H1 (cell line): ENCODE results near the gene LAMTOR5. TPM values are rescaled to one million over a fixed set of nuclear protein-coding genes. Genes with fewer than 3 reads are reported as not detected.

Experiments
- CBX8 ChIP-seq: fragments of 300-800, 300-1000 bp; sonication (generic); IDR thresholded peaks from 2 replicates; pipeline ENCODE4 v1.7.1; 2016; ENCODE audit warnings: low read depth, low read length, borderline replicate concordance
- CHD1 ChIP-seq: IDR thresholded peaks from 2 replicates; pipeline ENCODE4 v1.6.1; 2012; ENCODE audit warnings: low read depth, low read length, improper control_type of control experiment
- CHD7 ChIP-seq: fragments of 300-600 bp; sonication (generic); IDR thresholded peaks from 2 replicates; pipeline ENCODE4 v1.7.1; 2012; ENCODE audit warnings: low read length, moderate library complexity, mild to moderate bottlenecking, inconsistent platforms; ENCODE audit not compliant: insufficient replicate concordance
- GTF2F1 ChIP-seq: IDR thresholded peaks from 2 replicates; pipeline ENCODE4 v1.6.1; 2012; ENCODE audit warnings: low read depth, low read length, improper control_type of control experiment, borderline replicate concordance
- JUND ChIP-seq: IDR thresholded peaks from 2 replicates; pipeline ENCODE4 v1.6.1; 2011; ENCODE audit warnings: mild to moderate bottlenecking, improper control_type of control experiment, low read length
- POLR2A ChIP-seq, 2 experiments: IDR thresholded peaks; 1 replicate in 1 of 2; 2 replicates in 1 of 2; pipeline ENCODE4 v1.6.1; 2011; ENCODE audit warnings: low read depth in 2 of 2, low read length in 2 of 2, mild to moderate bottlenecking in 2 of 2; ENCODE audit errors: control extremely low read depth in 1 of 2
- RNF2 ChIP-seq: fragments of 200-900, 300-1000 bp; sonication (generic); IDR thresholded peaks from 2 replicates; pipeline ENCODE4 v1.7.1; 2016; ENCODE audit warnings: borderline replicate concordance, low read depth, mild to moderate bottlenecking, antibody characterized with exemption, low read length; ENCODE audit not compliant: poor library complexity, severe bottlenecking; ENCODE audit errors: missing control alignments
- RXRA ChIP-seq: IDR thresholded peaks from 2 replicates; pipeline ENCODE4 v1.6.1; 2011; ENCODE audit warnings: low read depth, mild to moderate bottlenecking, low read length, moderate library complexity; ENCODE audit not compliant: insufficient read depth
- SAP30 ChIP-seq: fragments of 300-600 bp; sonication (generic); IDR thresholded peaks from 2 replicates; pipeline ENCODE4 v1.7.1; 2012; ENCODE audit warnings: low read length, moderate library complexity, mild to moderate bottlenecking, inconsistent platforms; ENCODE audit not compliant: insufficient read depth, insufficient replicate concordance
- SUZ12 ChIP-seq: fragments of 200-600 bp; sonication (generic); IDR thresholded peaks from 2 replicates; pipeline ENCODE4 v1.6.1; 2012; ENCODE audit warnings: mild to moderate bottlenecking, inconsistent platforms, low read length, moderate library complexity, mixed read lengths
- TEAD4 ChIP-seq: IDR thresholded peaks from 2 replicates; pipeline ENCODE4 v1.6.1; 2012; ENCODE audit warnings: low read depth, low read length, inconsistent platforms, mixed read lengths
- YY1 ChIP-seq: IDR thresholded peaks from 2 replicates; pipeline ENCODE4 v1.6.1; 2011; ENCODE audit warnings: low read depth, mild to moderate bottlenecking, low read length
- polyA plus RNA-seq, 7 experiments: library from polyadenylated mRNA; depleted of rRNA in 3 of 7; stranded (reverse) in 5 of 7; unstranded in 2 of 7; fragments of >200 nt in 5 of 7; fragments of 200-250 nt in 2 of 7; gene quantifications; 1 replicate in 5 of 7; 2 replicates in 1 of 7; 4 replicates in 1 of 7; pipeline versions ENCODE4 v1.2.1 to v1.2.3, GENCODE V29; 2011 to 2013; ENCODE audit warnings: missing spikeins in 2 of 7, mixed read lengths in 2 of 7
- total RNA-seq: library from RNA; stranded (reverse); fragmentation: NEBNext Ultra II Directional; extraction: Animal tissue kit (Norgen Biotek cat#: 25700); gene quantifications from 2 replicates; pipeline ENCODE4 v1.2.1, GENCODE V29; 2021

The LAMTOR5 gene
- total and polyA plus RNA-seq, 2 of the 8 experiments (the other 6 are each of a cell fraction or from before 2014, with no cell fraction given), result 84.4 to 297 TPM

- TF ChIP-seq CHD7, result no peak
- TF ChIP-seq CBX8, result no peak
- no peak for TF ChIP-seq YY1
- TF ChIP-seq RXRA, result no peak
- TF ChIP-seq JUND, result no peak
- TF ChIP-seq CHD1, result no peak
- no peak for TF ChIP-seq GTF2F1
- no peak for TF ChIP-seq TEAD4
- no peak for TF ChIP-seq RNF2
- TF ChIP-seq SUZ12, result no peak
- TF ChIP-seq SAP30, result no peak
- no peak for TF ChIP-seq POLR2A (IDR thresholded peaks at IDR 0.05; ENCODE audit: control extremely low read depth in 1 of 2, low read depth in 2 of 2, low read length in 2 of 2)
Observed at GRCh38 chr1:110408488-110408887, 994 bp upstream of the LAMTOR5 start (continued).
